OCI-LY1 (cell line): ENCODE results near the gene GALNT1.

Experiments used
- H2AFZ ChIP-seq: fragments of 200-600 bp; sonication (generic), shearing (Covaris generic); 2 replicates; pipeline ENCODE4 v1.6.0; 2014; ENCODE audit warnings: antibody characterized with exemption, mild to moderate bottlenecking, low read length
- H3F3A ChIP-seq: fragments of 200-600 bp; sonication (generic), shearing (Covaris generic); 2 replicates; pipeline ENCODE4 v1.6.0; 2014; ENCODE audit warnings: mild to moderate bottlenecking, antibody characterized with exemption, low read length, moderate library complexity; ENCODE audit not compliant: insufficient read depth
- H3K27ac ChIP-seq: fragments of 200-600 bp; sonication (generic); 2 replicates; pipeline ENCODE4 v1.5.1; 2014; ENCODE audit warnings: low read length, mixed run types, mild to moderate bottlenecking, low read depth; ENCODE audit not compliant: poor library complexity, severe bottlenecking
- H3K27me3 ChIP-seq: fragments of 200-600 bp; sonication (generic); 2 replicates; pipeline ENCODE4 v1.6.0; 2014; ENCODE audit warnings: antibody characterized with exemption, mild to moderate bottlenecking, low read length, moderate library complexity; ENCODE audit not compliant: insufficient read depth
- H3K36me3 ChIP-seq: fragments of 200-600 bp; sonication (generic); 2 replicates; pipeline ENCODE4 v1.6.1; 2014; ENCODE audit warnings: mild to moderate bottlenecking, antibody characterized with exemption, low read length, moderate library complexity, mixed read lengths; ENCODE audit not compliant: insufficient read depth
- H3K4me1 ChIP-seq: fragments of 200-600 bp; sonication (generic); 2 replicates; pipeline ENCODE4 v1.5.1; 2014; ENCODE audit warnings: mild to moderate bottlenecking, low read length, moderate library complexity; ENCODE audit not compliant: insufficient read depth, severe bottlenecking
- H3K4me2 ChIP-seq: fragments of 200-600 bp; sonication (generic), shearing (Covaris generic); 2 replicates; pipeline ENCODE4 v1.6.1; 2014; ENCODE audit warnings: low read length
- H3K4me3 ChIP-seq: fragments of 200-600 bp; sonication (generic); 2 replicates; pipeline ENCODE4 v1.5.1; 2014; ENCODE audit warnings: low read length, low read depth, mild to moderate bottlenecking, mixed read lengths; ENCODE audit not compliant: poor library complexity, severe bottlenecking
- H3K79me2 ChIP-seq: fragments of 200-600 bp; shearing (Covaris generic); 2 replicates; pipeline ENCODE4 v1.6.1; 2016; ENCODE audit warnings: mixed run types, low read length, mixed read lengths; ENCODE audit not compliant: insufficient read depth
- H3K9ac ChIP-seq: fragments of 200-600 bp; sonication (generic), shearing (Covaris generic); 2 replicates; pipeline ENCODE4 v1.6.1; 2014; ENCODE audit warnings: mild to moderate bottlenecking, low read length, mixed read lengths
- H3K9me2 ChIP-seq: fragments of 200-600 bp; sonication (generic), shearing (Covaris generic); 2 replicates; pipeline ENCODE4 v1.6.1; 2014; ENCODE audit warnings: low read depth, mild to moderate bottlenecking, low read length, mixed read lengths
- H3K9me3 ChIP-seq: fragments of 200-600 bp; shearing (Covaris generic); 2 replicates; pipeline ENCODE4 v1.6.1; 2014; ENCODE audit warnings: low read length, mixed read lengths
- H4K20me1 ChIP-seq: fragments of 200-600 bp; sonication (generic), shearing (Covaris generic); 2 replicates; pipeline ENCODE4 v1.6.0; 2016; ENCODE audit warnings: mild to moderate bottlenecking, low read length; ENCODE audit not compliant: insufficient read depth
- EZH2 ChIP-seq: fragments of 200-600 bp; sonication (generic), shearing (Covaris generic); IDR thresholded peaks from 2 replicates; pipeline ENCODE4 v1.8.0; 2017; ENCODE audit warnings: borderline replicate concordance, mixed run types, mild to moderate bottlenecking, antibody characterized with exemption, low read length, moderate library complexity, mixed read lengths
- TF ChIP-seq, protein P1 (sequence below): fragments of 200-600 bp; sonication (generic), shearing (Covaris generic); IDR thresholded peaks from 2 replicates; pipeline ENCODE4 v1.5.1; 2017; ENCODE audit warnings: mild to moderate bottlenecking, antibody characterized with exemption, low read length, moderate library complexity, mixed read lengths

Gene GALNT1

DNA sequence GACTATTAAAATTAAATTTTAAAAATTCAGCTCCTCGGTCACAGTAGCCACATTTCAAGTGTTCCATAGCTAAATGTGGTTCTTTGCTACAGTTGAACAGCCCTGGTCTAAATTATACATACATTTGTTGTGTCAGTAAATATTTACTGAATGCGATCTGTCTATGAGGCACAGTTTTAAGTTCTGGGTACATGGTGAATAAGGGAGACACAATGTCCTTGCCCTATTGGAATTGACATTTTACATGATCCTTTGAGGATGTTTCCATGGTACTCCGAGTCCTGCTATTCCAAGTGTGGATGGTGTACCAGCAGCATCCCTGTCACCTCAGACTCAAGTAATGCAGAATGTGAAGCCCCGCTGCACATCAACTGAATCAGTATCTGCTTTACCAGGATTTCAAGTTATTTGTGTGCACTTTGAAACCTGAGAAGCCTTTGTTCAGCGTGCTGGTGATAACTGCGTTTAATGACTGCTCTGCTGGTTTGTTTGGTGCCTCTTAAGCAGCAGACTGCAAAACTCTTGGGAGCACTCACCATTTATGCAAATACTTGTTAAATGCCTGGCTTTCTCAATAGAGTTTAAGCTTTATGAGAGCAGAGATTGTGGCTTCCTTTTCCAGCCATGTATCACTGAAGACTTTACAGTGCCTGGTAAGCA lies 1.5 kb downstream of the GALNT1 start:
- H3K27me3 ChIP-seq, result no peaks in the 10 kb centered on the region
- H2AFZ ChIP-seq, result no peak overlapping the region
- peak overlapping the region; percentile 6 for H3K27ac ChIP-seq
- H3K9ac ChIP-seq, result peak overlapping the region; percentile 83; the same call in 1 of the 2 replicates
- no peaks in the 10 kb centered on the region for H3F3A ChIP-seq
- peaks cover 31% of the 10 kb centered on the region for H3K79me2 ChIP-seq
- H3K4me3 ChIP-seq, result peak overlapping the region; percentile 86
- peaks cover 19% of the 10 kb centered on the region for H3K4me1 ChIP-seq
- no peaks in the 10 kb centered on the region for H4K20me1 ChIP-seq
- TF ChIP-seq EZH2, result no peak
- TF ChIP-seq, protein P1, sequence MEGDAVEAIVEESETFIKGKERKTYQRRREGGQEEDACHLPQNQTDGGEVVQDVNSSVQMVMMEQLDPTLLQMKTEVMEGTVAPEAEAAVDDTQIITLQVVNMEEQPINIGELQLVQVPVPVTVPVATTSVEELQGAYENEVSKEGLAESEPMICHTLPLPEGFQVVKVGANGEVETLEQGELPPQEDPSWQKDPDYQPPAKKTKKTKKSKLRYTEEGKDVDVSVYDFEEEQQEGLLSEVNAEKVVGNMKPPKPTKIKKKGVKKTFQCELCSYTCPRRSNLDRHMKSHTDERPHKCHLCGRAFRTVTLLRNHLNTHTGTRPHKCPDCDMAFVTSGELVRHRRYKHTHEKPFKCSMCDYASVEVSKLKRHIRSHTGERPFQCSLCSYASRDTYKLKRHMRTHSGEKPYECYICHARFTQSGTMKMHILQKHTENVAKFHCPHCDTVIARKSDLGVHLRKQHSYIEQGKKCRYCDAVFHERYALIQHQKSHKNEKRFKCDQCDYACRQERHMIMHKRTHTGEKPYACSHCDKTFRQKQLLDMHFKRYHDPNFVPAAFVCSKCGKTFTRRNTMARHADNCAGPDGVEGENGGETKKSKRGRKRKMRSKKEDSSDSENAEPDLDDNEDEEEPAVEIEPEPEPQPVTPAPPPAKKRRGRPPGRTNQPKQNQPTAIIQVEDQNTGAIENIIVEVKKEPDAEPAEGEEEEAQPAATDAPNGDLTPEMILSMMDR, result no peak
- peaks cover 6% of the 10 kb centered on the region for H3K9me3 ChIP-seq
- no peaks in the 10 kb centered on the region for H3K36me3 ChIP-seq
- peak overlapping the region; percentile 74 for H3K4me2 ChIP-seq
- no peaks in the 10 kb centered on the region for H3K9me2 ChIP-seq

DNA sequence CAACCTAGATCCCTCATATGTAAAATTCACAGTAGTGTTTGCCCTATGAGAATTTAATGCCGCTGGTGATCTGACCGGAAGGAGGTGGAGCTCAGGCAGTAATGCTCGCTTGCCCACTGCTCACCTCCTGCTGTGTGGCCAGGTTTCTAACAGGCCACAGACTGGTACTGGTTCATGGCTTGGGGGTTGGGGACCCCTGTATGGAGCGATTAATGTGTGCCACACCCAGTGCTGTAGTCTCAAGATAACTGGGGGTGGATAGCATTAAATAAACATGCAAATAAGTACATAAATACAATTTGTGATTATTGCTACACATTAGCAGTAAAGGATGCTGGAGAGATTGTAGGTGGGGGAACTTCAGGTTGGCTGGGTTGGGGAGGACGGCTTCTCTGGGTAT lies 3.2 kb downstream of the GALNT1 start:
- Histone ChIP-seq H3F3A (no peaks in the 10 kb centered on the region), H3K27me3 (no peaks in the 10 kb centered on the region), H3K9ac (no peak overlapping the region), H3K79me2 (peaks cover 46% of the 10 kb centered on the region), H3K9me3 (peaks cover 6% of the 10 kb centered on the region), H3K9me2 (no peaks in the 10 kb centered on the region), H3K4me3 (no peak overlapping the region), H3K4me1 (peaks cover 23% of the 10 kb centered on the region), H3K36me3 (no peaks in the 10 kb centered on the region), H3K27ac (no peak overlapping the region), H4K20me1 (no peaks in the 10 kb centered on the region), H3K4me2 (no peak overlapping the region), H2AFZ (no peak overlapping the region)
- TF ChIP-seq, protein P1, result no peak
- TF ChIP-seq EZH2, result no peak

DNA sequence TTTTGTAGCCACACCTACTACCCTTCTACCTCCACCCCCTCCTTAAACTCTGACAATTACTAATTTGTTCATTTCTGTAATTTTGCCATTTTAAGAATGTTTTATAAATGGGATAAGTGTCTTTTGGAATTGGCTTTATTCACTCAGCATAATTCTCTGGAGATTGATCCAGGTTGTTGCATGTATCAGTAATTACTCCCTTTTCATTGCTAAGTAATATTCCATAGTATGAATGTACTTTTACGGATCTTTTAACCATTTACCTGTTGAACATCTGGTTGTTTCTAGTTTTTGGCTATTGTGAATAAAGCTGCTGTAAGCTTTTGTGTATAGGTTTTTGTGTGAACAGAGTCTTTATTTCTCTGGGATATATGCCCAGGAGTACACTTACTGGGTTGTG lies 4.1 kb downstream of the GALNT1 start:
- no peak overlapping the region for H3K27ac ChIP-seq
- no peak overlapping the region for H2AFZ ChIP-seq
- peaks cover 6% of the 10 kb centered on the region for H3K9me3 ChIP-seq
- no peaks in the 10 kb centered on the region for H3K9me2 ChIP-seq
- peaks cover 55% of the 10 kb centered on the region for H3K79me2 ChIP-seq
- no peaks in the 10 kb centered on the region for H3K36me3 ChIP-seq
- no peaks in the 10 kb centered on the region for H3F3A ChIP-seq
- H3K4me3 ChIP-seq, result no peak overlapping the region
- peaks cover 21% of the 10 kb centered on the region for H3K4me1 ChIP-seq
- H3K27me3 ChIP-seq, result no peaks in the 10 kb centered on the region
- no peaks in the 10 kb centered on the region for H4K20me1 ChIP-seq
- H3K4me2 ChIP-seq, result no peak overlapping the region
- no peak for TF ChIP-seq EZH2
- TF ChIP-seq, protein P1, result no peak
- no peak overlapping the region for H3K9ac ChIP-seq
